Measurements from ENCODE around the gene ATRAID.

- TF ChIP-seq POLR2AphosphoS5 (IDR thresholded peaks at IDR 0.05): no peak
- TF ChIP-seq, protein P1, sequence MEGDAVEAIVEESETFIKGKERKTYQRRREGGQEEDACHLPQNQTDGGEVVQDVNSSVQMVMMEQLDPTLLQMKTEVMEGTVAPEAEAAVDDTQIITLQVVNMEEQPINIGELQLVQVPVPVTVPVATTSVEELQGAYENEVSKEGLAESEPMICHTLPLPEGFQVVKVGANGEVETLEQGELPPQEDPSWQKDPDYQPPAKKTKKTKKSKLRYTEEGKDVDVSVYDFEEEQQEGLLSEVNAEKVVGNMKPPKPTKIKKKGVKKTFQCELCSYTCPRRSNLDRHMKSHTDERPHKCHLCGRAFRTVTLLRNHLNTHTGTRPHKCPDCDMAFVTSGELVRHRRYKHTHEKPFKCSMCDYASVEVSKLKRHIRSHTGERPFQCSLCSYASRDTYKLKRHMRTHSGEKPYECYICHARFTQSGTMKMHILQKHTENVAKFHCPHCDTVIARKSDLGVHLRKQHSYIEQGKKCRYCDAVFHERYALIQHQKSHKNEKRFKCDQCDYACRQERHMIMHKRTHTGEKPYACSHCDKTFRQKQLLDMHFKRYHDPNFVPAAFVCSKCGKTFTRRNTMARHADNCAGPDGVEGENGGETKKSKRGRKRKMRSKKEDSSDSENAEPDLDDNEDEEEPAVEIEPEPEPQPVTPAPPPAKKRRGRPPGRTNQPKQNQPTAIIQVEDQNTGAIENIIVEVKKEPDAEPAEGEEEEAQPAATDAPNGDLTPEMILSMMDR (IDR thresholded peaks at IDR 0.05): no peak
- no peak for TF ChIP-seq POLR2A (IDR thresholded peaks at IDR 0.05)
Observed at GRCh38 chr2:27174638-27175037, 37.2 kb upstream of the ATRAID start.

Measured in upper lobe of left lung (tissue), 4 donors.